RWPE2 (cell line): ENCODE data around the gene PARP14.

Experiments used
- ATAC-seq: fragments of 200-7000 bp; cut with Tn5 transposase; 3 replicates; pipeline ENCODE4 v1.9.1; 2021; ENCODE audit warnings: low read depth
- DNase-seq: peaks from one replicate; pipeline ENCODE4 v3.0.0-alpha.2; 2020; ENCODE audit warnings: low spot score
- H3K27ac ChIP-seq: fragments of 450-650 bp; 2 replicates; pipeline ENCODE4 v1.5.1; 2017; ENCODE audit warnings: mild to moderate bottlenecking; ENCODE audit not compliant: poor library complexity, severe bottlenecking
- H3K27me3 ChIP-seq: fragments of 250-450 bp; sonication (Bioruptor Pico); 2 replicates; pipeline ENCODE4 v1.5.1; 2021; ENCODE audit warnings: mild to moderate bottlenecking, moderate library complexity; ENCODE audit not compliant: insufficient read depth, poor library complexity, severe bottlenecking
- H3K36me3 ChIP-seq: fragments of 250-450 bp; sonication (Bioruptor Pico); 2 replicates; pipeline ENCODE4 v1.5.1; 2020; ENCODE audit warnings: low read depth, mild to moderate bottlenecking, moderate library complexity
- H3K4me1 ChIP-seq: fragments of 250-450 bp; sonication (Bioruptor Pico); 2 replicates; pipeline ENCODE4 v1.5.1; 2021; ENCODE audit warnings: mild to moderate bottlenecking, moderate library complexity; ENCODE audit not compliant: insufficient read depth, poor library complexity, severe bottlenecking
- H3K4me3 ChIP-seq: fragments of 250-450 bp; sonication (Bioruptor Pico); 2 replicates; pipeline ENCODE4 v1.5.1; 2021; ENCODE audit warnings: mild to moderate bottlenecking, moderate library complexity; ENCODE audit not compliant: severe bottlenecking
- H3K9me3 ChIP-seq: fragments of 250-450 bp; sonication (Bioruptor Pico); 2 replicates; pipeline ENCODE4 v1.5.1; 2021; ENCODE audit warnings: mild to moderate bottlenecking, moderate library complexity; ENCODE audit not compliant: severe bottlenecking
- CTCF ChIP-seq: fragments of 450-650 bp; IDR thresholded peaks from one replicate; pipeline ENCODE4 v1.5.1; 2017; ENCODE audit warnings: mild to moderate bottlenecking, moderate library complexity; ENCODE audit not compliant: poor library complexity, severe bottlenecking

PARP14 gene

GRCh38 chr3:122774564-122774963, 93.9 kb downstream of the PARP14 start:
- Histone ChIP-seq H3K27ac (no peak overlapping the region), H3K27me3 (no peaks in the 10 kb centered on the region), H3K4me3 (no peak overlapping the region), H3K9me3 (no peaks in the 10 kb centered on the region), H3K36me3 (0 out of 2 replicates have a peak, but pooled peaks cover 3% of the 10 kb centered on the region), H3K4me1 (no peaks in the 10 kb centered on the region)
- DNase-seq = no peak
- no peak for TF ChIP-seq CTCF
- ATAC-seq = no peak; the same call in 2 of the 3 replicates

- no peak overlapping the region for H3K27ac ChIP-seq
- H3K27me3 ChIP-seq = no peaks in the 10 kb centered on the region
- 0 out of 2 replicates have a peak, but pooled peaks cover 3% of the 10 kb centered on the region for H3K36me3 ChIP-seq
Measured at GRCh38 chr3:122776675-122777468, 96.2 kb downstream of the PARP14 start.

GRCh38 chr3:122777563-122777962, 96.9 kb downstream of the PARP14 start:
- no peak for TF ChIP-seq CTCF
- no peaks in the 10 kb centered on the region for H3K9me3 ChIP-seq
- no peaks in the 10 kb centered on the region for H3K27me3 ChIP-seq
- H3K4me3 ChIP-seq = no peak overlapping the region
- H3K4me1 ChIP-seq = no peaks in the 10 kb centered on the region
- no peak overlapping the region for H3K27ac ChIP-seq
- no peak for DNase-seq
- H3K36me3 ChIP-seq = 0 out of 2 replicates have a peak, but pooled peaks cover 3% of the 10 kb centered on the region
- no peak for ATAC-seq

More at GRCh38 chr3:122776675-122777468, 96.2 kb downstream of the PARP14 start:
- Histone ChIP-seq H3K9me3 (no peaks in the 10 kb centered on the region), H3K4me1 (no peaks in the 10 kb centered on the region), H3K4me3 (no peak overlapping the region)
- no peak for DNase-seq
- TF ChIP-seq CTCF = no peak
- ATAC-seq = no peak
